ENCODE results near the gene PLA2G2A.

The PLA2G2A gene

GRCh38 chr1:19974822-19975416 lies 4.5 kb downstream of the PLA2G2A start:
- peak in 9 of 56 donors; percentile 1 to 15 (median 3) for DNase-seq

- DNase-seq = no peak
Measured at GRCh38 chr1:19973616-19974015, 5.8 kb downstream of the PLA2G2A start.

- DNase-seq = no peak
Measured at GRCh38 chr1:19971664-19972063, 7.8 kb downstream of the PLA2G2A start.

- no peak for DNase-seq
Measured at GRCh38 chr1:19969898-19970660, 9.3 kb downstream of the PLA2G2A start.

- DNase-seq = no peak
Measured at GRCh38 chr1:19967808-19968207, 11.6 kb downstream of the PLA2G2A start.

- no peak for DNase-seq
Measured at GRCh38 chr1:19964542-19964941, 14.9 kb downstream of the PLA2G2A start.

GRCh38 chr1:19963636-19964035 lies 15.8 kb downstream of the PLA2G2A start:
- no peak for DNase-seq

GRCh38 chr1:19960591-19960990 lies 18.8 kb downstream of the PLA2G2A start:
- DNase-seq = no peak

- DNase-seq = no peak
Measured at GRCh38 chr1:19957779-19958178, 21.6 kb downstream of the PLA2G2A start.

- DNase-seq = no peak
Measured at GRCh38 chr1:19955534-19956170, 23.8 kb downstream of the PLA2G2A start.

- DNase-seq = no peak
Measured at GRCh38 chr1:19954059-19954458, 25.4 kb downstream of the PLA2G2A start.

GRCh38 chr1:19949016-19949415 lies 30.4 kb downstream of the PLA2G2A start:
- DNase-seq = no peak

GRCh38 chr1:19946971-19947370 lies 32.4 kb downstream of the PLA2G2A start:
- no peak for DNase-seq

GRCh38 chr1:19946331-19946751 lies 33.1 kb downstream of the PLA2G2A start:
- no peak for DNase-seq

GRCh38 chr1:19945914-19946313 lies 33.5 kb downstream of the PLA2G2A start:
- DNase-seq = no peak

- DNase-seq = no peak
Measured at GRCh38 chr1:19942657-19943056, 36.8 kb downstream of the PLA2G2A start.

GRCh38 chr1:19942088-19942487 lies 37.3 kb downstream of the PLA2G2A start:
- no peak for DNase-seq

- DNase-seq = peak in 1 of 56 donors; percentile 3
Measured at GRCh38 chr1:19941206-19941568, 38.2 kb downstream of the PLA2G2A start.

GRCh38 chr1:19940486-19941205 lies 38.8 kb downstream of the PLA2G2A start:
- DNase-seq = no peak

- no peak for DNase-seq
Measured at GRCh38 chr1:19938472-19938871, 40.9 kb downstream of the PLA2G2A start.

- no peak for DNase-seq
Measured at GRCh38 chr1:19936061-19936750, 43.2 kb downstream of the PLA2G2A start.

Data from nucleus accumbens (tissue), 56 donors.